Measurements from ENCODE around the gene ST8SIA1. TPM values are rescaled to one million over a fixed set of nuclear protein-coding genes. Genes with fewer than 3 reads are reported as not detected.

ST8SIA1 gene
- polyA plus RNA-seq, 10 donors: 6.8 to 13.0 (median 8.6) TPM

GRCh38 chr12:22284871-22285270 lies 49.6 kb downstream of the ST8SIA1 start:
- no peak for DNase-seq

- no peak for DNase-seq
Observed at GRCh38 chr12:22283508-22283907, 51.0 kb downstream of the ST8SIA1 start.

GRCh38 chr12:22283006-22283506 lies 51.5 kb downstream of the ST8SIA1 start:
- DNase-seq: peak; percentile 66 to 83 (median 82)

GRCh38 chr12:22282283-22282682 lies 52.2 kb downstream of the ST8SIA1 start:
- DNase-seq: peak; percentile 62 to 72 (median 62)

GRCh38 chr12:22276867-22277266 lies 57.6 kb downstream of the ST8SIA1 start:
- DNase-seq: no peak

GRCh38 chr12:22276313-22276712 lies 58.2 kb downstream of the ST8SIA1 start:
- no peak for DNase-seq

GRCh38 chr12:22275843-22276242 lies 58.7 kb downstream of the ST8SIA1 start:
- peak; percentile 78 to 98 (median 87) for DNase-seq

- DNase-seq: peak in 2 of 3 donors; percentile 55 to 77
Observed at GRCh38 chr12:22272335-22273151, 62.0 kb downstream of the ST8SIA1 start.

GRCh38 chr12:22271023-22271422 lies 63.5 kb downstream of the ST8SIA1 start:
- peak; percentile 61 to 82 (median 73) for DNase-seq

GRCh38 chr12:22268973-22269372 lies 65.5 kb downstream of the ST8SIA1 start:
- DNase-seq: peak in 2 of 3 donors; percentile 56 to 72

- DNase-seq: no peak
Observed at GRCh38 chr12:22268406-22268805, 66.1 kb downstream of the ST8SIA1 start.

- no peak for DNase-seq
Observed at GRCh38 chr12:22266101-22266500, 68.4 kb downstream of the ST8SIA1 start.

- DNase-seq: no peak
Observed at GRCh38 chr12:22264380-22264779, 70.1 kb downstream of the ST8SIA1 start.

GRCh38 chr12:22262309-22262708 lies 72.2 kb downstream of the ST8SIA1 start:
- DNase-seq: no peak

- DNase-seq: no peak
Observed at GRCh38 chr12:22257100-22257499, 77.4 kb downstream of the ST8SIA1 start.

- DNase-seq: peak in 1 of 3 donors; percentile 67
Observed at GRCh38 chr12:22256605-22257004, 77.9 kb downstream of the ST8SIA1 start.

GRCh38 chr12:22256041-22256441 lies 78.5 kb downstream of the ST8SIA1 start:
- DNase-seq: peak in 1 of 3 donors; percentile 49

- DNase-seq: peak in 2 of 3 donors; percentile 34 to 70
Observed at GRCh38 chr12:22255097-22255496, 79.4 kb downstream of the ST8SIA1 start.

- DNase-seq: no peak
Observed at GRCh38 chr12:22254478-22254877, 80.0 kb downstream of the ST8SIA1 start.

- DNase-seq: no peak
Observed at GRCh38 chr12:22252057-22252456, 82.5 kb downstream of the ST8SIA1 start.

- DNase-seq: no peak
Observed at GRCh38 chr12:22250762-22251161, 83.7 kb downstream of the ST8SIA1 start.

- DNase-seq: peak in 2 of 3 donors; percentile 45 to 80
Observed at GRCh38 chr12:22248571-22249115, 85.9 kb downstream of the ST8SIA1 start.

GRCh38 chr12:22248121-22248520 lies 86.4 kb downstream of the ST8SIA1 start:
- DNase-seq: peak; percentile 51 to 90 (median 81)
